HCT116 (cell line): ENCODE results near the gene NRIP2.

Experiments
- ATF3 ChIP-seq: IDR thresholded peaks from 2 replicates; pipeline ENCODE4 v1.6.1; 2012
- CTCF ChIP-seq, 3 experiments: fragments of 200-600 bp in 1 of 3; sonication (generic) in 1 of 3; IDR thresholded peaks in 2 of 3; conservative IDR thresholded peaks in 1 of 3; 2 replicates each; pipeline ENCODE4 v1.5.1; 2012 to 2017; ENCODE audit warnings: low read depth in 2 of 3, low read length in 2 of 3, antibody characterized with exemption in 1 of 3, borderline replicate concordance in 1 of 3, control low read depth in 1 of 3, mild to moderate bottlenecking in 1 of 3, mixed read lengths in 1 of 3, mixed run types in 1 of 3, moderate library complexity in 1 of 3; ENCODE audit not compliant: insufficient read depth in 1 of 3
- EGR1 ChIP-seq: IDR thresholded peaks from 2 replicates; pipeline ENCODE4 v1.6.1; 2012; ENCODE audit warnings: low read depth
- ELF1 ChIP-seq: IDR thresholded peaks from 2 replicates; pipeline ENCODE4 v1.6.1; 2012; ENCODE audit warnings: low read depth, borderline replicate concordance
- EZH2 ChIP-seq: fragments of 200-600 bp; sonication (generic); IDR thresholded peaks from 2 replicates; pipeline ENCODE4 v1.6.1; 2017; ENCODE audit warnings: antibody characterized with exemption, mixed run types
- POLR2A ChIP-seq: IDR thresholded peaks from 2 replicates; pipeline ENCODE4 v1.7.0; 2011; ENCODE audit warnings: borderline replicate concordance; ENCODE audit not compliant: insufficient read depth, insufficient read length; ENCODE audit errors: extremely low read depth
- POLR2AphosphoS5 ChIP-seq: IDR thresholded peaks from 2 replicates; pipeline ENCODE4 v1.6.1; 2011; ENCODE audit warnings: mild to moderate bottlenecking, low read depth, low read length, moderate library complexity
- RAD21 ChIP-seq: IDR thresholded peaks from 2 replicates; pipeline ENCODE4 v1.6.1; 2012; ENCODE audit warnings: low read depth, mild to moderate bottlenecking
- SIN3A ChIP-seq: IDR thresholded peaks from 2 replicates; pipeline ENCODE4 v1.6.1; 2012; ENCODE audit warnings: low read depth
- TCF7L2 ChIP-seq: IDR thresholded peaks from 2 replicates; pipeline ENCODE4 v1.7.0; 2011; ENCODE audit warnings: borderline replicate concordance, inconsistent platforms; ENCODE audit not compliant: insufficient read depth, insufficient read length; ENCODE audit errors: extremely low read depth
- ZFX ChIP-seq: fragments of 450-650 bp; IDR thresholded peaks from 2 replicates; pipeline ENCODE4 v1.6.1; 2017

- no peak for TF ChIP-seq CTCF (IDR thresholded peaks at IDR 0.05 in 2 of 3, conservative IDR thresholded peaks at IDR 0.05 in 1 of 3; ENCODE audit: borderline replicate concordance in 1 of 3, insufficient read depth in 1 of 3, low read depth in 2 of 3, low read length in 2 of 3)
- TF ChIP-seq ATF3, result no peak
- no peak for TF ChIP-seq POLR2A
- TF ChIP-seq EGR1, result no peak
- no peak for TF ChIP-seq SIN3A
- no peak for TF ChIP-seq POLR2AphosphoS5
- TF ChIP-seq EZH2, result no peak
- no peak for TF ChIP-seq RAD21
- no peak for TF ChIP-seq ZFX
- TF ChIP-seq TCF7L2, result no peak
- no peak for TF ChIP-seq ELF1
Measured at GRCh38 chr12:2793561-2793960, 41.3 kb downstream of the NRIP2 start.
